Activated CD8-positive, alpha-beta memory T cell treated with anti-CD3 and anti-CD28 coated beads for 24 hours (primary cell): ENCODE data around the gene IGSF21.

Experiments used
- DNase-seq: peaks from one replicate; pipeline ENCODE4 v3.0.0-alpha.2; 2020

The IGSF21 gene

DNA sequence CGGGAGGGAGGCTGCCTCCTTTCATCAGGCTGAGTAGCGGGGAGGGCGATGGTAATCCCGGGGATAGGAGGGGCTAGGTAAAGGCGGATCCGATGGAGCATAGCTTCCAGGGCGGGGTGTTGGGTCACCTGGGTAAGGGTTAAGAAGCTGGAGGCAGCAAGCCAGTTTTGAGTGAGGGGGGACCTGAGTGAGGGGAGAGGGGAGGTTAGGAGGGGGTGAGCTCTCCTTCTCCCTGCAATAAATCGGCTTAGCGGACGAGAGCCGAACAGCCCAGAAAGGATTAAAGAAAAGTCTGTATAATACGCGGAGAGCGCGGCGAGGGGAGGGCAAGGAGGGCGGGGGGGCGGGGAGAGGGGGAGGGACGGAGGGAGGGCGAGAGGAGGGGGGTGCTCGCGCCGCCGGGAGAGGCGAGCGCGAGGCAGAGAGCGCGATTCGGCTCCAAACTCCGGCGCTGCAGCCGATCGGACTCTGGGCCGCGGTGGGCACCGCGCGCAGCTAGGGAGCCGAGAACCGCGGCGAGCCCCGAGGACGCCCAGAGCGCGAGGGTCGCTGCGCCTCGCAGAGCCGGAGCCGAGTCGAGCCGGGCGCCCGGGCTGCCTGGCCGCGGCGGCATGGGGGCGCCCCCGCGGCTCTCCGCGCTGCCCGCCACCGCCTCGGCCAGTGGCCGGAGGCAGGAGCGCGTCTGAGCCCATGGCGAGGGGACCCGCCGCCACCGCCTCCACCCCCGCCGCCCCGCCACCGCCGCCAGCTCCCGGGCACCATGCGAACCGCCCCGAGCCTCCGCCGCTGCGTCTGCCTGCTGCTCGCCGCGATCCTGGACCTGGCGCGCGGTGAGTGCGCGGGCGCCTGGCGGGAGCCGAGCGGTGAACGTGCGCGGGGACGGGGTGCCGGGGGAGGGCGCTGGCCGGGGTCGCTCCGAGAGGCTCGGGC is at the start of gene IGSF21:
TSS of gene IGSF21 (plus strand) at position 430 of the 930 bp plus-strand sequence. CDS start at position 761, 331 bp downstream.
- DNase-seq: no peak

DNA sequence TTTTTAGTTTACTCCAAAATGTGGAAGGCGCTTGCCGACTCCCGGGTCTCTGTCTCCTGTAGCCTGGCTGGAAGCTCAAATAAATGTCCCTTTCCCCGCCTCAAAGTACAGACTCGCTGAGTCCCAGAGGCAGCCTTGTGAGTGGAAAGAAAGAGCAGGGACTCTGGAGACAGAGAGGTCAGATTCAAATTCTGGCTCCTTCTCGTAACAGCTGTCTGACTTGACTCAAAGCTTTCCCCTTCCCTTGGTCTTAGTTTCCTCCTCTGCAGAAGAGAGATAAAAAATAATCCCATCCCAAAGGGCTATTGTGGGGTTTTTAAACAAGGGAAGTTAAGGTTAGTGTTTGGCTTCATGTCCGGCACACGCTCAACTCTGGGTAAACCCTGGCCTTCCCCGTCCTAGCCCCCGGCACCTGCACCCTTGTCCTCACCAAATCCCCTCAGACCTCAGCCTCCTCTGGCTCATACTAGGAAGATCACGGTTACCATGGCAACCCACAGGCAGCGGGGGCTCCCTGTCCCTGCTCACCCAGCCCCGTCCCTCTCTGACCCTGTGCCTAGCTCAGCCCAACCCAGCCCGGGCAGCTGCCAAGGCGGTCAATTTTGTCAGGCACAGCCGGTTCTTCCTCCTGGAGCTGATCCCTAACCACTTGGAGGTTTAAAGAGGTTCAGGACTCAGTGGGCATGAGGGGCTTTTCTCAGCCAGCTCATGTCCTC is 49.2 kb upstream of the IGSF21 start:
- DNase-seq: no peak

DNA sequence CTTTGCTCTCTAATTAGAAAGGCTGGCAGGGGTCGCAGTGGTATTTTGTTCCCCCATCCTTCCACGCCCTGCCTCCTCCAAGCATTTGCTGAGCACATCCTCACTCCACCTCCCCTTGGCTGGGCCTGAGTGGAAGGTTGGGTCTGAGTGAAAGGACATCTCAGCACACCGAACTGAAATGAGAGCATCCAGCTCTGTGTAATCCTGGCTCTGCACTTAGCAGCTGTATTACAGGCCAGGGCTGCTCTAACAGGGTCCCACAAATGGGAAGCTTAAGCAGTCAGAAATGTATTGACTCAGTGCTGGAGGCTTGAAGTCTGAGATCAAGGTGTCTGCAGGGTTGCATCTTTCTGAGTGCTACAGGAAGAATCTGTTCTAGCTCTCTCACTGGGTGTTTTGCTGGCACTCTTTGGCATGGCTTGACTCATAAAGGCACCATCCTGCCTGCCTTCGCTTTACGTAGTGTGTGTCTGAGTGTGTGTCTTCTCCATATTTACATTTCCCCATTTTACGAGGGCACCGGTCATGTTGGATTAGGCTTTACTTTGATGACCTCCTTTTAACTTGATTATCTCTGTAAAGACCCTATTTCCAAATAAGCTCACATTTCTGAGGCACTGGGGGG is 48.5 kb upstream of the IGSF21 start:
- no peak for DNase-seq

DNA sequence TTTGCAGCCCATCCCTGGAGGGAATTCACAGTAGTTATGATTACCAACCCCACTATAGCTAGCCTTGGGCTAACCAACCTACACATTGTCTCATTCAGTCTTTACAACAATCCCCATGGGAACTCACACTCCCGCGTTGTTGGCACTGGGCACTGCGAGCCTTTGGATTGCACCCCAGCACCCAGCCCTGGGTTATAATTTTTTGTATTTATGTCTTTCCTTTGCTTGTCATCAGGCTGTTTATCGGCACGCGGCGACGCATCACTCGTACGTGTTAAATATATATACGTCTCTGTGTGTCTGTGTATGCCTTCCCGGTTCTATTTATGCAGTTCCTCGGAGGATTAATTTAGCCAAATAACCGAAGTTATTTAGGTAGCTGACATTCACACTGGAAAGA is 47.2 kb upstream of the IGSF21 start:
- no peak for DNase-seq

DNA sequence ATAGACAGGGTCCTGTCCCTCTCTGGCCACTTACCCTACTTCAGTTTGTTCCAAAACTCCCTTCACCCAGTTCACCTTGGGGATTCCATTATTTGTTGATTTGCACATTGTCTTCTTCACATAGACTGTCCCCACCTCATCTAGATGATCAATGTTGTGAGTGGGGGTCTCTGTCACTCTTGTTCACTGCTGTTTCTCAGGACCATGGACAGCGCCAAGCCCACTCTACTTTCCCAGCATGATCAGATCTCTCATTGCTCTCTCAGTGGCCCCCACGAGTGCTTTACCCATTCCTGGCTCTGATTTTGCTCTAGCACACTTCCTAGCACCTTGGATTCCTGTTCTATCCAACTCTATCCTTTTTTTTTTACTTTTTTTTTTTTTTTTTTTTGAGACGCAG is 45.4 kb upstream of the IGSF21 start:
- no peak for DNase-seq

DNA sequence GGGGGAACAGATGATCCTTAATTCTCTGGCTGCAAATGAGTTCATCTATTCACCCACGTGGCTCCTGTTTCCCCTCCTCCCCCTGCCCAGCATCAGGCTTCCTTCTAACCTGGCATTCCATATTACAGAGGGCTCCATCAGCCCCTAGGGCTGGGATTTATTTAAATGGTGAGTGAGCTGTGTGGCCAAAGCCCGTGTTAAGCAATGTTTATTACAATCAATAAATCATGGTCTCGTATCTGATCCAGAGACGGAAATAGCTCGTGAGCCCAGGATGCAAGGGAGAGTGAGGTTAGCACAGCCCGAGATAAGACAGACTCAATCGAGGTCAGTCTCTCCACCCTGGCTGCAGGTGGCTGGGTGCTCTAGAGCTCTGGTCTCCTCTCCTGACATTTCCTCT is 43.1 kb upstream of the IGSF21 start:
- DNase-seq: no peak

DNA sequence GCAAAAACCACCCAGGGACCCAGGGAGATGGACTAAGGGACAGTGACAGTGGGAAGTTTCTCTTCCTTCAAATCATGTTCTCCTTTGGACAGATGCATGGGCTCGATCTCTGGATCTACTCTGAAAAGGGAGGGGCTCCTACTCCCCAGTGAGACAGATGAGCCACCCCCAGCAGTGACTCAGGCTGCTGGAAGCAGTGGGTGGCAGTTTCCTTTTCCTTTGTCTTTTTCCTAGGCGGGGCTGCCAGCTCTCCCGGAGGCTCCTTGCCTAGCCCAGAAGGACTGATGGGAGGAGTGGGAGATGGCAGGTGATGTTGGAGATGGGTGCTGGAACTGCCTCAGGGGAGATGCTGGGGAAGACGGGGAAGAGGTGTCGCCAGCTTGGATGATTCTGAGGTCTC is 41.0 kb upstream of the IGSF21 start:
- DNase-seq: no peak

DNA sequence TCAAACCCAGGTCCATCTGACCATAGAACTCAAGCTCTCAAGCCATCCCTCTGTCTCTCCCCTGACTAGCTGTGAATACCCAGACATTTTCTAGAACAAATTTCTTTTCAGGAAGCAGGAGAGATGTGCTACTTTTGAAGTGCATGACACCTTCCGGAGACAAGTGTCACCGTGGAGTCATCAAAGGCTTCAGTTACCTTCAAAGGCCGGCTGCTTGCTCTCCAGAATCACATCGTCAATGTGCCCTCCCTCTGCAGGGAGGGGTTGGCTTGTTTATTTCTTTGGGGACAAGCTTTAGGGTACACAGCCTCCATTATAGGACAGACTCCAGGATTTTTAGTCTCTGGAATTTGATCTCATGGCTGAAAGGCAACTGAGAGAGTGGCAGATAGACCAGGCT is 37.7 kb upstream of the IGSF21 start:
- DNase-seq: no peak

GRCh38 chr1:18072066-18072465 is 35.5 kb upstream of the IGSF21 start:
- no peak for DNase-seq

DNA sequence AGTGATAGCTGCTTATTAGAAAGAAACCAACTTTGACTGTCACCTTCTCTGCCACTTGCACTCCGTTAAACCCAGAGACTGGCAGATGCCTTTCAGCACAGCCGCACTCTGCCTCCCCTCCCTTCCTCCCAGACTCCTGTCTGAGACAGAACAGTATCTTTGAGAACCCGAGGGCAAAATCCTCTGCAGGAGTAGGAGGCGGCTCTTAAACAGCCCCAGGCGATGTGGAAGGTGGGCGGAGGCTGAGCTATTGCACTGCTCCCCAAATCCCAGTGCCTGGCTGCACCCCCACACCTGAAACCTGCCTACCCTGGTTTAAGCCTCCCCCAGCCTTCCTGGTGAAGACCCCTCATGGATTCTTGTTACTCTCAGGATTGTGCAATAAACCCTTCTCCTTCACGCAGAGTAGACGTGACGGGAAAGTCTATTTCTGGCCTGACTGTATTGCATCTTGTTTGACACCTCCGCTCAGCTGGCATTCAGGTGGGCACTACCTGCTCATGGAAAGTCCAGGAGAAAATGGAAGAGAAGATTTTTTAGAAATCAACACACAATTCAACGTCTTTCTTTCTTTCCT is 34.4 kb upstream of the IGSF21 start:
- DNase-seq: no peak

DNA sequence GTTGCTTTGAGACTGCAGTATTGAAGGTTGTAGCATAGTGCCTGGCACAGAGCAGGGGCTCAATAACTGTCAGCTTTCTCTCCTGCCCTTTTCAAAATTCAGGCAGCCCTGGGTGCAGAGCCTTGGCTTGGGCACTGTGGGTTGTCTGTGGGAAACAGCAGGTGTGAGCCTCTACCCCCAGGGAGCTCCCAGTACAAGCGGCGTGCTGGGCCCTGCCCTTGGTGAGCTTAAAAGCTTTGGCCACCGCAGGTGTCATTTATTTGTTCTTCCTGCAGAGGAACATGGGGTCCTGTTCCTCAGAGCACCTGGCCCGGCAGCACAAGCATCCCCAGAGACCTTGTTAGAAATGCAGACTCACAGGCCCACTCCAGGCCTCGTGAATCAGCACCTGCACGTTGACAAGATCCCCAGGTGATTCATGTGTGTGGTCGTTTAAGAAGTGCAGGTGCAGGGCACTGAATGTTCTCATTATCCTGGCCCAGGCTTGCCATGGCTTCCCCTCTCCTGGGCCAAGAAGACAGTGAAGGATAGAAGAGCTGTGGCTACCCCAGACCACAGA is 29.9 kb upstream of the IGSF21 start:
- DNase-seq: no peak

- DNase-seq: no peak
Observed at GRCh38 chr1:18079941-18080735, 27.5 kb upstream of the IGSF21 start.

DNA sequence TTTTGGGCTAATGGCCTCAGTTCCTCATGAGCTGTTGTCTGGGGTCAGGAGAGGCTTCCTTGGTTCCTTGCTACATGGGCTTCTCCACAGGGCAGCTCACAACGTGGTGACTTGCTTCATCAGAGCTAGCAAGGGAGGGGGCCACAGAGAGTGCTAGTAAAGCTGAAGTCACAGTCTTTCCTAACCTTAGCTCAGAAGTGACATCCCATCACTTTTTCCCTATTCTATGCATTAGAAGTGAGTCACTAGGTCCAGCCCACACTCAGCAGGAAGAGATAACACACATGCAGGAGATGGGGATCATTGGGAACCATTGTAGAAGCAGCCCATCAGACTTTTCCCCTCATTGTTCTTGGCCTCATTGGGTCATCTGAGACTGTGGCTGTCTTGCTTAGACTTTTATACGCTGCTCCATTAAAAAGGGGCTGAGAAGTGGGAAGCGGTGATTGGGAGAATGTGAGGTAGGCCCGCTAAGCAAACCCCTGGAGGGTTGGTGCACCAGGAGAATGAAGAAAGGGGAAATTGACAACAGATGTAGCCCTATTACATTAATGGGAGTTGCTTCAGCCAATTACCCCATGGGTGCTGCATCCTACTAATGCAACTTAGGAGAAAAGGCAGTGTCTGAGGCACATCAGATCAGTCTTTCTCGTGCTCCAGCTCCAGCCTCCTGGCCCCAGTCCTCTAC is 22.1 kb upstream of the IGSF21 start:
- no peak for DNase-seq

GRCh38 chr1:18088077-18088594 is 19.5 kb upstream of the IGSF21 start:
- no peak for DNase-seq

DNA sequence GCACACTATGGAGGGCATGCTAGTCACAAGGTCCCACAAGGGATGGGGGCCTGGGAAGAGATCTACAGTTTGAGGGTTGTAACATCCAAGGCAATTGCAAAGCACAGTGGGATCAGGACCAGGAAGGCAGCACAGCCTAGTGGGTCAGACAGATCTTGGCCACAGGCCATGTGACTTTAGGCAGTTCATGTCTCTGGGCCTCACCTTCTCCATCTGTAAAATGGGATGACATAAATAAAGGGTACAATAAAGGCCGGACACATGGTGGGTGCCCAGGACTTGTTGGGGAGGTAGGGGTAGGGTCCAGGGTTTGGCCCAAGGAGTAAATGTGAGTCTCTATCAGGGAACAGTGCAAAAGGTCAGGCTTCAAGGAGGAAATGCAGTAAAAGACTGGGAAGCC is 18.1 kb upstream of the IGSF21 start:
- no peak for DNase-seq

DNA sequence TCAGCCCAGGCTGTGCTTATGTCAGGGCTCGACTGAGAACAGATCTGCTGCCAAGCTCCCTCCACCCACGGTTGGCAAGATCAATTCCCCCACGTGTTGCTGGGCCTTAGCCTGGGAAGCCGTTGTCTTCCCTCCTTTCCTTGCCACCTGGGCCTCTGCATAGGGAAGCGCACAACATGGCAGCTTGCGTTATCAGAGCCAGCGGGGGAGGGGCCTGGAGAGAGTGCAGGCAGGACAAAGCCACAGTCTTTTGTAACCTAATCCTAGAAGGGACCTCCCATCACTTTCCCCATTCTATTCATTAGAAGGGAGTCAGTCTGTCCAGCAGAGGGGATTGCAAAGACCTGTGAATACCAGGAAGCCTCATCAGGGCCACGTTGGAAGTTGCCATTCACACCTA is 17.0 kb upstream of the IGSF21 start:
- no peak for DNase-seq

DNA sequence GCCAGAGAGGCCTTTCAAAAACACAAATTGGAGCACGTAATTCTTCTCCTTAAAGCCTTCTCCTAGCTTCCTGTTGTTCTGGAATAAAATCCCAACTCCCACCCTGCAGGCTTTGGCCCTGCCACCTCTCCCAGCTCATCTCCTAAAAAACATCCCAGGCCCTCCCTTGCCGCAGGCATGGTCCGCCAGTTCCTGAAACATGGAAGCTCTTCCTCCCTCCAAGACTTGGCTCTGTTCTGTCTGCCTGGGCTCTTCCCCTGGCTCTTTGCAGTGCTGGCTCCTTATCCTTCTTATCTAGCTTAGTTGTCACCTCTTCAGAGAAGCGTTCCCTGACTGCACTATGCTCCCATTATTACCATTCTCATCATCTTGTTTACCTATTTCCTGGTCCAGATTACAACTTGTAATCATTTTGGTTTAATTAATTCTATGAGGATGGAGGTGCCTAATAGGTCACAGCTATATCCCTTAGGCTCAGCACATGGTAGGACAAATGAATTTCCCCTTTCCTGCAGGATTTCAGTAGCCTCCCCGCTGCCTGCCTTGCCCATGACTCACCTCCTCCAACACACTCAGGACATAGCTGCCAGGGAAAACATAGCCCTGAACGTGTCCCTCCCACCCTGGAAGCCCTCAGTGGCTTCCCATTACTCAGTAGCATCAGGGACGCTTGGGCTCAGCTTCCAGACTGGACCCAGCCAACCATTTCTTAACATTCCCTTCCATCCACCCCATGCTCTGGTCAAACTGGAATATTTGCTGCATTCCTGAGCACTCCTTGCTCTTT is 15.7 kb upstream of the IGSF21 start:
- DNase-seq: no peak

DNA sequence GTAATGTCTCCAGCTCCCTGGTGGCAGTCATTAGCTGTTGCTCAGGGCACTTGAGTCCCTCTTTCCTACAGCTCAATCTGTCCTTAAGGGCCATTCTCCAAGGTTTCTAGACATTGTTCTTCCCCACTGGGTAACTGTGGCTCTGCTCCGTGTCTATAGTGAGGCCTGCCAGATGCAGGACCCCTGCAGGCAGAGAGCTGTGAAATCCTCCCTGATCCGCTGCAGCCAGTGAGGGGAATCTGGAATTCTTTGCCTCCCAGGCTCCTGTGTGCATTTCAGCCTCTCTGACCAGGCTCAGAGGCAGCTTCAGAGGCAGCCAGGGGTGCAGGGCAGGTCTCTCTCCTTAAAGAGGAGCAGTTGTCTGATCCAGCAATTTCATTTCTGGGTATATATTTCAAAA is 14.4 kb upstream of the IGSF21 start:
- no peak for DNase-seq

GRCh38 chr1:18093646-18094045 is 14.0 kb upstream of the IGSF21 start:
- DNase-seq: no peak

DNA sequence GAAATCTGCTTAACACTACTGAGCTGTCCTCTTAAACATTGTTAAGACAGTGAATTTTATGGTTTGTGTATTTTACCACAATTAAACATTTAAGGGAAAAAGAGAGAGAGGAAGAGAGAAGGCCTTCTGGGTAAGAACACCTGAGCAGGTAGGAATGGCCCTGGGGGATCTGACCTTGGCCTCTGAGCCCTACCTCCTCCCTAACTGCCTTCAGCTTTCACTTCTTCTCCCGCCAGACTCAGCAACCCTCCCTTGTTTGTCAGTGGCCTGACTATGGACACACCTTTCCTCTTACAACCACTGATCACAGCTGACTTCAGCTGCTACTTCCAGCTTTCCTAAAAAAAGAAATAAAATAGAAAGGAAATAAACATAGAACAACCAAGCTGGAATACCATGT is 13.5 kb upstream of the IGSF21 start:
- no peak for DNase-seq

GRCh38 chr1:18097206-18097605 is 10.4 kb upstream of the IGSF21 start:
- DNase-seq: no peak
